HepG2 (cell line): Measurements from ENCODE around the gene KCNMA1.

Experiments
- CTCF ChIP-seq: sonication (generic); formaldehyde crosslinking; IDR thresholded peaks from 2 replicates; pipeline ENCODE4 v1.5.0; 2020; ENCODE audit warnings: mild to moderate bottlenecking, missing genetic modification reagents, moderate library complexity
- MAX ChIP-seq: IDR thresholded peaks from 2 replicates; pipeline ENCODE4 v1.6.1; 2012; ENCODE audit warnings: inconsistent platforms
- RAD21 ChIP-seq: fragments of 450-650 bp; formaldehyde crosslinking; IDR thresholded peaks from 2 replicates; pipeline ENCODE4 v1.5.0; 2020; ENCODE audit warnings: mild to moderate bottlenecking
- REST ChIP-seq, 2 experiments: IDR thresholded peaks; 2 replicates each; pipeline ENCODE4 v1.6.1; 2011 to 2012; ENCODE audit warnings: low read length in 2 of 2, borderline replicate concordance in 1 of 2, low read depth in 1 of 2, mild to moderate bottlenecking in 1 of 2, moderate library complexity in 1 of 2
- RFX5 ChIP-seq: IDR thresholded peaks from 2 replicates; pipeline ENCODE4 v1.6.1; 2011; ENCODE audit warnings: low read depth, low read length, improper control_type of control experiment
- TF ChIP-seq, protein P1 (sequence below): sonication (generic); formaldehyde crosslinking; IDR thresholded peaks from 2 replicates; pipeline ENCODE4 v1.4.0; 2020; ENCODE audit warnings: missing genetic modification reagents

DNA sequence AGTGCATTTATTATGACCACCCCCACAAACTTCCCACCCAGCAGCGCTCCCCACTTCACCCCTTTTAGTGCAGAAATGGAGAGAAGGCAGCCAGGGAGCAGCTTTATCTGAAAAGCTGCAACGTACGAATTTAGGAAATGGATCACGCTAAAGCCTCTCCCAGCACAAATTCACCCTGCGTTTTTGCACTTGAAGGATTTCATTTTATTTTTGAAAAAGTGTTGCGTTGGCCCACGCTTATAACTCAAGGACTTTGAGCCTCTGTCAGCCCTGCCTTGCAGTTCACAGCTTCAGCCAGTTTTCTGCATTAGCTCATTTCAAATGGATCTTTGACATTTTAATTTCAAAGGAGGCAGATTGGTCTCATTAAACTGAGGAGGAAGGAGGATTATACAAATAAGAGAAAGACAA, 556.1 kb downstream of the KCNMA1 start:
- TF ChIP-seq MAX (no peak), CTCF (no peak), RAD21 (CRISPR knock-in tag) (no peak), REST (IDR thresholded peaks at IDR 0.05; ENCODE audit: borderline replicate concordance in 1 of 2, low read depth in 1 of 2, low read length in 2 of 2) (no peak), RFX5 (no peak)
- TF ChIP-seq, protein P1, sequence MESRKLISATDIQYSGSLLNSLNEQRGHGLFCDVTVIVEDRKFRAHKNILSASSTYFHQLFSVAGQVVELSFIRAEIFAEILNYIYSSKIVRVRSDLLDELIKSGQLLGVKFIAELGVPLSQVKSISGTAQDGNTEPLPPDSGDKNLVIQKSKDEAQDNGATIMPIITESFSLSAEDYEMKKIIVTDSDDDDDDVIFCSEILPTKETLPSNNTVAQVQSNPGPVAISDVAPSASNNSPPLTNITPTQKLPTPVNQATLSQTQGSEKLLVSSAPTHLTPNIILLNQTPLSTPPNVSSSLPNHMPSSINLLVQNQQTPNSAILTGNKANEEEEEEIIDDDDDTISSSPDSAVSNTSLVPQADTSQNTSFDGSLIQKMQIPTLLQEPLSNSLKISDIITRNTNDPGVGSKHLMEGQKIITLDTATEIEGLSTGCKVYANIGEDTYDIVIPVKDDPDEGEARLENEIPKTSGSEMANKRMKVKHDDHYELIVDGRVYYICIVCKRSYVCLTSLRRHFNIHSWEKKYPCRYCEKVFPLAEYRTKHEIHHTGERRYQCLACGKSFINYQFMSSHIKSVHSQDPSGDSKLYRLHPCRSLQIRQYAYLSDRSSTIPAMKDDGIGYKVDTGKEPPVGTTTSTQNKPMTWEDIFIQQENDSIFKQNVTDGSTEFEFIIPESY (CRISPR knock-in tag), result no peak
